Trophoblast cell (in vitro differentiated cells and primary cell): ENCODE measurements around the gene ARHGAP31.
A peak's percentile ranks its signal among the peaks of the same experiment; 100 is the strongest.

ENCODE experiments used
- DNase-seq, 2 donors: peaks; one replicate each; pipeline ENCODE4 v3.0.0-alpha.2; 2016
- H2AFZ ChIP-seq: 2 replicates; pipeline ENCODE4 v1.6.1; 2013; ENCODE audit warnings: low read length, moderate library complexity, mild to moderate bottlenecking; ENCODE audit not compliant: insufficient read depth, poor library complexity
- H2AK5ac ChIP-seq: 2 replicates; pipeline ENCODE4 v1.6.1; 2013; ENCODE audit warnings: mild to moderate bottlenecking, low read length
- H2BK120ac ChIP-seq: 2 replicates; pipeline ENCODE4 v1.6.1; 2013; ENCODE audit warnings: low read length, mild to moderate bottlenecking, moderate library complexity; ENCODE audit not compliant: insufficient read depth, poor library complexity
- H2BK12ac ChIP-seq: 2 replicates; pipeline ENCODE4 v1.6.1; 2013; ENCODE audit warnings: mild to moderate bottlenecking, low read length, moderate library complexity
- H2BK5ac ChIP-seq: 2 replicates; pipeline ENCODE4 v1.6.1; 2013; ENCODE audit warnings: low read length, low read depth, moderate library complexity, mild to moderate bottlenecking; ENCODE audit not compliant: poor library complexity
- H3K14ac ChIP-seq: 2 replicates; pipeline ENCODE4 v1.6.1; 2013; ENCODE audit warnings: mild to moderate bottlenecking, low read length
- H3K18ac ChIP-seq: 2 replicates; pipeline ENCODE4 v1.6.1; 2013; ENCODE audit warnings: mild to moderate bottlenecking, low read length
- H3K23ac ChIP-seq: 2 replicates; pipeline ENCODE4 v1.6.1; 2013; ENCODE audit warnings: low read length
- H3K27ac ChIP-seq: 2 replicates; pipeline ENCODE4 v1.5.1; 2013; ENCODE audit warnings: low read depth, mild to moderate bottlenecking, inconsistent platforms, low read length, moderate library complexity
- H3K27me3 ChIP-seq: 2 replicates; pipeline ENCODE4 v1.6.1; 2013; ENCODE audit warnings: inconsistent platforms, mild to moderate bottlenecking, low read length, moderate library complexity; ENCODE audit not compliant: insufficient read depth
- H3K36me3 ChIP-seq, 2 experiments: 1 replicate in 1 of 2; 2 replicates in 1 of 2; pipeline ENCODE4 v1.6.1; 2013; ENCODE audit warnings: low read length in 2 of 2, mild to moderate bottlenecking in 2 of 2, moderate library complexity in 1 of 2; ENCODE audit not compliant: insufficient read depth in 2 of 2, control insufficient read depth in 1 of 2
- H3K4ac ChIP-seq: 2 replicates; pipeline ENCODE4 v1.6.1; 2013; ENCODE audit warnings: low read depth, mild to moderate bottlenecking, low read length, moderate library complexity
- H3K4me1 ChIP-seq, 2 experiments: 1 replicate in 1 of 2; 2 replicates in 1 of 2; pipeline ENCODE4 v1.6.1; 2013; ENCODE audit warnings: low read length in 2 of 2, mild to moderate bottlenecking in 2 of 2, moderate library complexity in 1 of 2; ENCODE audit not compliant: insufficient read depth in 2 of 2, control insufficient read depth in 1 of 2
- H3K4me2 ChIP-seq: 2 replicates; pipeline ENCODE4 v1.6.1; 2013; ENCODE audit warnings: inconsistent platforms, mild to moderate bottlenecking, low read length, moderate library complexity
- H3K4me3 ChIP-seq: 2 replicates; pipeline ENCODE4 v1.5.1; 2013; ENCODE audit warnings: mild to moderate bottlenecking, low read depth, low read length, inconsistent platforms
- H3K79me1 ChIP-seq: one replicate; pipeline ENCODE4 v1.6.1; 2013; ENCODE audit warnings: low read length
- H3K79me2 ChIP-seq: 2 replicates; pipeline ENCODE4 v1.6.1; 2013; ENCODE audit warnings: low read length, mild to moderate bottlenecking; ENCODE audit not compliant: control insufficient read depth, insufficient read depth, poor library complexity
- H3K9ac ChIP-seq: 2 replicates; pipeline ENCODE4 v1.6.1; 2013; ENCODE audit warnings: mild to moderate bottlenecking, low read length
- H3K9me3 ChIP-seq: 2 replicates; pipeline ENCODE4 v1.6.1; 2013; ENCODE audit warnings: low read depth, mild to moderate bottlenecking, control low read depth, inconsistent platforms, low read length; ENCODE audit not compliant: insufficient read depth
- H4K12ac ChIP-seq: 2 replicates; pipeline ENCODE4 v1.6.1; 2013; ENCODE audit warnings: low read depth, mild to moderate bottlenecking, low read length, moderate library complexity
- H4K8ac ChIP-seq: 2 replicates; pipeline ENCODE4 v1.6.1; 2013; ENCODE audit warnings: low read depth, mild to moderate bottlenecking, low read length, moderate library complexity
- H4K91ac ChIP-seq: one replicate; pipeline ENCODE4 v1.6.1; 2013; ENCODE audit warnings: low read depth, mild to moderate bottlenecking, low read length, moderate library complexity
- WGBS: extraction: QIAGEN DNeasy Blood & Tissue Kit; methylation state at CpG from one replicate; pipeline ENCODE4 v1.1.7; 2013; ENCODE audit warnings: missing lambda C conversion rate; ENCODE audit not compliant: insufficient read length, insufficient coverage; ENCODE audit errors: extremely low coverage; 5-methylcytosine and 5-hydroxymethylcytosine counted together

ARHGAP31 gene

DNA sequence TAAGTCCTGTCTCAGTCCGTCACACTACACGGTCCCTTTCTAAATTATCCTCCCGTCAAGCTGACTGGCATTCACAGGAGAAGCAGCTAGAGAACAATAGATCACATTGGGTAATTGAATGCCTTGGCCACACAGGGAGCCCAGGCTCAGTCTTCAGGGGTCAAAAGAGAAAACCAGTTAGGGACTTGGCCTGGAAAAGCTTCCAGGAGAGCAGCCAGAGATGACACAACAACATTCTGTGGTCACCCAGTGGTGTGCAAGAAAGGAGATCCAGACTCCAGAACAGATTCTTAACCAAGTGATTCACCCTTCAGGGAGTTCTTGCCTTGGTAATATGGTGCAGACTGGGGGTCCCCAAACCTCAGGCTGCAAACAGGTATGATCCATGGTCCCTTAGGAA lies 15.9 kb downstream of the ARHGAP31 start:
- peaks cover 2% of the 10 kb centered on the region for H3K79me2 ChIP-seq
- H3K23ac ChIP-seq, result no peak overlapping the region
- peak overlapping the region; percentile 93 for H4K91ac ChIP-seq
- no peak overlapping the region for H4K12ac ChIP-seq
- peak overlapping the region; percentile 29 for H3K14ac ChIP-seq
- peak overlapping the region; percentile 55 for H2BK5ac ChIP-seq
- H2AFZ ChIP-seq, result no peak overlapping the region
- no peaks in the 10 kb centered on the region for H3K27me3 ChIP-seq
- no CpG with 5 or more reads among the region's 3 CpGs for WGBS
- H3K27ac ChIP-seq, result peak overlapping the region; percentile 91
- peak overlapping the region; percentile 54 for H2BK120ac ChIP-seq
- H3K4me2 ChIP-seq, result no peak overlapping the region
- H3K4me1 ChIP-seq, result peaks cover 26 to 38% of the 10 kb centered on the region in 2 experiments
- H4K8ac ChIP-seq, result no peak overlapping the region
- no peak overlapping the region for H3K4me3 ChIP-seq
- no peaks in the 10 kb centered on the region for H3K9me3 ChIP-seq
- H3K79me1 ChIP-seq, result peaks cover 26% of the 10 kb centered on the region
- H2AK5ac ChIP-seq, result no peak overlapping the region
- H3K36me3 ChIP-seq, result peaks cover 6 to 14% of the 10 kb centered on the region in 2 experiments
- H3K4ac ChIP-seq, result no peak overlapping the region
- DNase-seq, result peak; percentile 66
- H3K9ac ChIP-seq, result no peak overlapping the region
- H2BK12ac ChIP-seq, result no peak overlapping the region
- no peak overlapping the region for H3K18ac ChIP-seq

GRCh38 chr3:119311081-119311925 lies 17.1 kb downstream of the ARHGAP31 start:
- no CpG with 5 or more reads among the region's 10 CpGs for WGBS
- Histone ChIP-seq H4K8ac (peak overlapping the region; percentile 51), H3K4me1 (peaks cover 28 to 43% of the 10 kb centered on the region in 2 experiments), H4K91ac (peak overlapping the region; percentile 93), H3K36me3 (peaks cover 6 to 14% of the 10 kb centered on the region in 2 experiments), H3K4me2 (peak overlapping the region; percentile 13), H4K12ac (no peak overlapping the region), H3K27me3 (no peaks in the 10 kb centered on the region), H2AFZ (no peak overlapping the region), H2BK5ac (peak overlapping the region; percentile 81), H3K23ac (no peak overlapping the region), H2AK5ac (peak overlapping the region; percentile 90), H2BK120ac (peak overlapping the region; percentile 85), H3K4ac (peak overlapping the region; percentile 35), H3K4me3 (no peak overlapping the region), H3K14ac (peak overlapping the region; percentile 67), H3K79me1 (peaks cover 31% of the 10 kb centered on the region), H3K9ac (no peak overlapping the region), H2BK12ac (peak overlapping the region; percentile 86), H3K79me2 (peaks cover 4% of the 10 kb centered on the region), H3K27ac (peak overlapping the region; percentile 91), H3K9me3 (no peaks in the 10 kb centered on the region), H3K18ac (peak overlapping the region; percentile 65)
- DNase-seq, result peak; percentile 88 to 96

GRCh38 chr3:119313461-119313860 lies 19.3 kb downstream of the ARHGAP31 start:
- Histone ChIP-seq H2AK5ac (no peak overlapping the region), H2AFZ (no peak overlapping the region), H3K18ac (peak overlapping the region; percentile 16), H3K4me1 (peaks cover 28 to 43% of the 10 kb centered on the region in 2 experiments), H3K27me3 (no peaks in the 10 kb centered on the region), H3K14ac (no peak overlapping the region), H2BK5ac (peak overlapping the region; percentile 3), H4K12ac (no peak overlapping the region), H2BK12ac (peak overlapping the region; percentile 21), H3K4ac (peak overlapping the region; percentile 26), H3K9me3 (no peaks in the 10 kb centered on the region), H3K79me1 (peaks cover 32% of the 10 kb centered on the region), H3K27ac (peak overlapping the region; percentile 12), H3K4me2 (no peak overlapping the region), H3K4me3 (no peak overlapping the region), H4K8ac (no peak overlapping the region), H3K79me2 (peaks cover 4% of the 10 kb centered on the region), H3K36me3 (peaks cover 6 to 12% of the 10 kb centered on the region in 2 experiments), H3K9ac (no peak overlapping the region), H4K91ac (no peak overlapping the region), H3K23ac (no peak overlapping the region), H2BK120ac (no peak overlapping the region)
- DNase-seq, result no peak
- no CpG with 5 or more reads among the region's 3 CpGs for WGBS

DNA sequence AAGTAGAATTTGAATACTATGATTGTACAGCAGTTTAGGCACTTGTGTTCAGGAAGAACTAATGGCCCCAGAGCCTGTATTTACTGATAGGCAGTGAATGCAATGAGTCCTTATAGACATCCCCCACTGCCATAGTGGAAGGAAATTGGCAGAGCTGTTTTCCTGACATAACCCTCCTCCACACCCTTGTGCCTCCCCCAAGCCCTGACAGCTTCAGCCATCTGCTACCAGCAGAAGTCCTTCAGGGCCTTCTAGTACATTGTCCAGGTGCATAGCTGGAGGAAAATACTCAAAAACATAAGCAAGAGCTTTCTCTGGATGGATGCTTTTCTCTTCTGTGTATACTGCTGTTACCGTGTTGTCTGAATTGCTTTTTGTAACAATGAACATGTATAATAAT lies 20.6 kb downstream of the ARHGAP31 start:
- no peak overlapping the region for H3K9ac ChIP-seq
- no peak overlapping the region for H4K12ac ChIP-seq
- H4K8ac ChIP-seq, result no peak overlapping the region
- no peak overlapping the region for H3K4ac ChIP-seq
- no peak overlapping the region for H3K27ac ChIP-seq
- no peak overlapping the region for H2BK5ac ChIP-seq
- peaks cover 22 to 35% of the 10 kb centered on the region in 2 experiments for H3K4me1 ChIP-seq
- H4K91ac ChIP-seq, result no peak overlapping the region
- no peak overlapping the region for H3K23ac ChIP-seq
- H3K14ac ChIP-seq, result no peak overlapping the region
- H2BK12ac ChIP-seq, result no peak overlapping the region
- no peak overlapping the region for H3K4me2 ChIP-seq
- H3K9me3 ChIP-seq, result no peaks in the 10 kb centered on the region
- H2AFZ ChIP-seq, result no peak overlapping the region
- WGBS, result no CpG with 5 or more reads among the region's 1 CpG
- H3K79me2 ChIP-seq, result peaks cover 4% of the 10 kb centered on the region
- peak in 1 of 2 donors; percentile 61 for DNase-seq
- no peak overlapping the region for H2BK120ac ChIP-seq
- H3K27me3 ChIP-seq, result no peaks in the 10 kb centered on the region
- H3K18ac ChIP-seq, result no peak overlapping the region
- no peak overlapping the region for H2AK5ac ChIP-seq
- peaks cover 6 to 7% of the 10 kb centered on the region in 2 experiments for H3K36me3 ChIP-seq
- H3K4me3 ChIP-seq, result no peak overlapping the region
- H3K79me1 ChIP-seq, result peaks cover 30% of the 10 kb centered on the region
